Cardiac fibroblast (primary cell): ENCODE results near the gene MDP1.

Experiments used
- DNase-seq, 2 donors: peaks; one replicate each; pipeline versions ENCODE4 v3.0.0 to v3.0.0-alpha.2; 2010; ENCODE audit warnings: low read depth in 2 of 2
- H3K4me3 ChIP-seq, 2 donors: replicated peaks in 1 of 2; 1 replicate in 1 of 2; 2 replicates in 1 of 2; pipeline ENCODE4 v1.5.1; 2011; ENCODE audit warnings: low read depth in 2 of 2, low read length in 2 of 2, mild to moderate bottlenecking in 2 of 2, moderate library complexity in 1 of 2
- CTCF ChIP-seq: IDR thresholded peaks from one replicate; pipeline ENCODE4 v1.5.1; 2011; ENCODE audit warnings: low read depth, mild to moderate bottlenecking, low read length, inconsistent platforms

Gene MDP1

DNA sequence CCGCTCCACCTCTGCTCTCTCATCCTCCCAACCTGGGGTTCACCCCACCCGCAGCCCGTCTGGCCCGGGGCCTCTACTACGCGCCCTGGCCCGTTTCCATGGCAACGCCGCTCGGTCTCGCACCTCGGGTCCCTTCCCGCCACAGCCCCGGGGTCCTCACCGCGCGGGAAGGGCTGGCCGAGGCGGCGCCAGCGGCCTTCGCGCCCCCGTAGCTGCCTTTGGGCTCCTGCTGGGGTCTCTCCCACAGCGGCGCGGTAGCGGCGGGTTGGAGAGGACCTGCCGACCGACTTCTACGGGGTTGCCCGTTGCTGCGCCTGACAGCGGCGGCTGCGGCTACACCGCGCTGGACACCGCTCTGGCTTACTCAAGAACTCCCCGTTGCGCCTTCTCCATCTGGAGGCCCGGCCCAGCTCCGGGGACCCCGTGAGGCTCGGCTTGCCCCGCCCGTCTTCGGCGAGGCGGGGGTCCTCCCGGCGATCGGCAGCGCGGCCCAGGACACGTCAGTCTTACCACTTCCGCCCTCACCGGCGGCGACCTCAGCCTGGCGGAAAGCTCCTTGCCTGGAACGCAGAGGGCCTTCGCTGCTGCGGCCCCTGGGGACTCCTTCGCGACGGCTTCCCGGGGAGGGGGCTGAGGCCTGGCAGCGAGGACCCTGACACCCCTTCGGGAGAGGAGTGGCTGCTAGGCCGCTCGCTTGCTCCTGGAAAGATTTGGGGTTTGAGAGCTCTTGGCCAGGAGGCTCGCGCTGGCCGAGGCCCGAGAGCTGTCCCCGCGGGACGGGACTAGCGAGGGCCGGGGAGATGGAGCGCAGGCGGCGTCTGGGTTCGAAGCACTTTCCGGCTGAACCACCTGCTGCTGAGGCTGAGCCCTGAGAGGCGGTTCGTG is 20.4 kb downstream of the MDP1 start, which contains the start of gene TM9SF1:
Gene TM9SF1 (minus strand): TSS at position 256 of the 885 bp plus-strand sequence. CDS start 422 bp downstream, outside the sequence.
- DNase-seq = peak; percentile 89 to 92
- TF ChIP-seq CTCF = no peak

GRCh38 chr14:24194873-24195185 is 21.0 kb downstream of the MDP1 start:
- H3K4me3 ChIP-seq = peak overlapping the region; percentile 84 to 93
- no peak for TF ChIP-seq CTCF
- DNase-seq = no peak

More for the DNA sequence above, 20.4 kb downstream of the MDP1 start, which contains the start of gene TM9SF1:
- peak within 1 kb of the TSS; percentile 84 to 93 for H3K4me3 ChIP-seq

DNA sequence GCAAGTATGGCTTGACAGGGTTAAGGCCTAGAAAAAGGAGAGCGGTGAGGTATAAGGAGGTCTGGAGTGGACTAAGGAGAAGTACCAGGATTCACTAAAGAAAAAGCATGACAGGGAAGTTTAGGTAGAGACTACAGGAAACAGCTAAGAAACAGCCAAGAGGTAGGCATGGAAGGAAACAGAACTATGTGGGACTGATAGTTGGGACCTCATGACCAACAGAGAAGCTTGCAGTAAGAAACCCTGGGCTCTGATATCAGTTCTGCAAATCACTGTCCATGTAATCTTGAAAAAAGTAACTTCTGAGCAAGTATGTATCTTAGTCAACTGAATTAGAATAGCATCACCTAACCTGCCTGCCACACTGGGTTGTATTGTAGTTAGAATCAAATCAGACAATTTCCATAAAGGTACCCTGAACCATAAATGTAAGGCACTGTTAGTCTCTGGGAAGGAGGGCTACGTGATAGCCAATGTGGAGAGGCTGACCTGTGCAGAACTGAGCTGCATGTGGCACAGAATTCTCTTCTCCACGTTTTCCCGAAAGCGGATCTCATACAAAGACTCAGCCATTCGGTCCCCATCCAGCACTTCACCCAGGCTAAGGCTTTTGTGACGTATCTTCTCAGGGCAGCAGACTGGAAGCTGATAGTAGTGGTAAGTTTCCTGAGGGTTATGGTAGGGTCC is 21.5 kb downstream of the MDP1 start:
- DNase-seq = no peak
- TF ChIP-seq CTCF = no peak
- H3K4me3 ChIP-seq = peak overlapping the region; percentile 84 to 93

DNA sequence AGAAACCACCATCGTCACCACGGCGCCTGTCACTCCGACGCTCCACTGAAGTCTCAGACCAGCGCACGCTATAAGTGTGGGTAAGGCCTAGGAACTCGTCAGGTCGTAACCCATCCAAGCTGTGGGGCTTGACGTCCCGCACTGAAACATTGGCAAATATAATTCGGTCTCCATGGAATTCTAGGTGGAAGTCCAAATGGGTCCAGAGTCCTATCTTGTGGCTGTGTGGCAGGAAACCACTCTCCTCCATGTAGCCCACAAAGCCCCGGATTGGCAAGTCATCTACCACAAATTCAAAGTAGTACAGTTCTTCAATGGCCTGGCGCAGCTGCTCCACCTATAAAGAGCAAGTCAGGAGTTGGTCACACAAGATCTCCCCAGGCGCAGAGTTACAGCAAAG is 22.9 kb downstream of the MDP1 start:
- TF ChIP-seq CTCF = no peak
- no peak for DNase-seq
- no peak overlapping the region for H3K4me3 ChIP-seq

GRCh38 chr14:24190416-24190815 is 25.4 kb downstream of the MDP1 start:
- DNase-seq = no peak
- H3K4me3 ChIP-seq = no peak overlapping the region
- TF ChIP-seq CTCF = no peak

DNA sequence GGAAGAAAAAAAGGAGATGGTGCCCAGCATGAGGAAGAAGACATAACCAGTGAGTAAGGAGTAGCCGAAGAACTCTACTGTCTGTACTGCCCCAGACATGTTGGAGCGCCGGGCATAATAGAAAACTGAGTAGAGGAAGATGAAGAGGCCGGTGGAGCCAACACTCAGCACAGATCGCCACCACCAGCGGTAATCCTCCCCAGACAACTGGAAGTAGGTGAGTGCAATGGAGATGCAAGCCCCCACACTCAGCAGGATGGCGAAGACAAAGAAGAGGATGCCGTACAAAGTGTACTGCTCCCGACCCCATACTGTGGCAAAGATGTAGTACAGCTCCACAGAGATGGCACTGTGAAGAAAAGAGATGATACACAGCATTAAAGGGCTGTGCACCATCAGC is 26.4 kb downstream of the MDP1 start:
- no peak overlapping the region for H3K4me3 ChIP-seq
- no peak for DNase-seq
- TF ChIP-seq CTCF = no peak
